Measurements from ENCODE around the gene USF3. TPM values are rescaled to one million over a fixed set of nuclear protein-coding genes. Genes with fewer than 3 reads are reported as not detected.

Gene USF3
- total RNA-seq, 2 donors from 2014 or later, result 15.5 to 17.6 TPM

- TF ChIP-seq CTCF (conservative IDR thresholded peaks at IDR 0.05), result no peak
- no peak for DNase-seq
- no peak overlapping the region for H3K27ac ChIP-seq (ENCODE audit: low read depth, low read length)
- H3K9ac ChIP-seq (ENCODE audit: extremely low read depth, low read length, poor library complexity, severe bottlenecking), result no peak overlapping the region
- H3K4me3 Mint-ChIP-seq, result no peak overlapping the region
- no peak overlapping the region for H3K27ac Mint-ChIP-seq
- WGBS, 2 experiments (ENCODE audit: insufficient coverage in 1 of 2, insufficient read length in 1 of 2), result 94 to 95% methylated on average over 2 to 3 of the region's 3 CpGs
- H3K4me1 ChIP-seq (ENCODE audit: control insufficient read depth, insufficient read depth, low read length), result no peaks in the 10 kb centered on the region
- no peaks in the 10 kb centered on the region for H3K4me1 Mint-ChIP-seq
- H3K9me3 Mint-ChIP-seq, result no peaks in the 10 kb centered on the region
- no peaks in the 10 kb centered on the region for H3K9me3 ChIP-seq (ENCODE audit: control insufficient read depth, low read length)
- H3K36me3 ChIP-seq (ENCODE audit: control insufficient read depth, insufficient read depth, low read length), result peaks cover 17% of the 10 kb centered on the region
- H3K36me3 Mint-ChIP-seq (ENCODE audit: low read depth), result peaks cover 35% of the 10 kb centered on the region
- H3K27me3 ChIP-seq (ENCODE audit: control insufficient read depth, insufficient read depth, low read length, poor library complexity, severe bottlenecking), result no peaks in the 10 kb centered on the region
- H3K4me3 ChIP-seq (ENCODE audit: low read length), result no peak overlapping the region
- H3K27me3 Mint-ChIP-seq (ENCODE audit: insufficient read depth), result no peaks in the 10 kb centered on the region
Observed at GRCh38 chr3:113654851-113655250, 41.6 kb downstream of the USF3 start.

GRCh38 chr3:113654310-113654709 is 42.1 kb downstream of the USF3 start:
- H3K36me3 ChIP-seq (ENCODE audit: control insufficient read depth, insufficient read depth, low read length), result peaks cover 14% of the 10 kb centered on the region
- no peaks in the 10 kb centered on the region for H3K4me1 ChIP-seq (ENCODE audit: control insufficient read depth, insufficient read depth, low read length)
- no peak overlapping the region for H3K27ac ChIP-seq (ENCODE audit: low read depth, low read length)
- 85 to 88% methylated on average over 1 of the region's 1 CpG for WGBS, 2 experiments (ENCODE audit: insufficient coverage in 1 of 2, insufficient read length in 1 of 2)
- H3K9me3 Mint-ChIP-seq, result no peaks in the 10 kb centered on the region
- H3K9ac ChIP-seq (ENCODE audit: extremely low read depth, low read length, poor library complexity, severe bottlenecking), result no peak overlapping the region
- H3K4me1 Mint-ChIP-seq, result no peaks in the 10 kb centered on the region
- no peak overlapping the region for H3K4me3 ChIP-seq (ENCODE audit: low read length)
- no peaks in the 10 kb centered on the region for H3K27me3 ChIP-seq (ENCODE audit: control insufficient read depth, insufficient read depth, low read length, poor library complexity, severe bottlenecking)
- H3K27ac Mint-ChIP-seq, result no peak overlapping the region
- peaks cover 29% of the 10 kb centered on the region for H3K36me3 Mint-ChIP-seq (ENCODE audit: low read depth)
- H3K27me3 Mint-ChIP-seq (ENCODE audit: insufficient read depth), result no peaks in the 10 kb centered on the region
- H3K4me3 Mint-ChIP-seq, result no peak overlapping the region
- DNase-seq, result no peak
- no peak for TF ChIP-seq CTCF (conservative IDR thresholded peaks at IDR 0.05)
- H3K9me3 ChIP-seq (ENCODE audit: control insufficient read depth, low read length), result no peaks in the 10 kb centered on the region

- H3K27ac Mint-ChIP-seq, result no peak overlapping the region
- Histone ChIP-seq H3K27ac (ENCODE audit: low read depth, low read length) (no peak overlapping the region), H3K36me3 (ENCODE audit: control insufficient read depth, insufficient read depth, low read length) (no peaks in the 10 kb centered on the region), H3K4me1 (ENCODE audit: control insufficient read depth, insufficient read depth, low read length) (no peaks in the 10 kb centered on the region), H3K27me3 (ENCODE audit: control insufficient read depth, insufficient read depth, low read length, poor library complexity, severe bottlenecking) (no peaks in the 10 kb centered on the region), H3K9me3 (ENCODE audit: control insufficient read depth, low read length) (peaks cover 12% of the 10 kb centered on the region), H3K4me3 (ENCODE audit: low read length) (no peak overlapping the region), H3K9ac (ENCODE audit: extremely low read depth, low read length, poor library complexity, severe bottlenecking) (no peak overlapping the region)
- 97% methylated on average over 6 of the region's 6 CpGs for WGBS, 2 experiments (ENCODE audit: insufficient coverage in 1 of 2, insufficient read length in 1 of 2)
- peaks cover 21% of the 10 kb centered on the region for H3K9me3 Mint-ChIP-seq
- no peaks in the 10 kb centered on the region for H3K27me3 Mint-ChIP-seq (ENCODE audit: insufficient read depth)
- H3K4me1 Mint-ChIP-seq, result no peaks in the 10 kb centered on the region
- TF ChIP-seq CTCF (conservative IDR thresholded peaks at IDR 0.05), result no peak
- no peak overlapping the region for H3K4me3 Mint-ChIP-seq
- no peaks in the 10 kb centered on the region for H3K36me3 Mint-ChIP-seq (ENCODE audit: low read depth)
- DNase-seq, result no peak
Observed at GRCh38 chr3:113649174-113649845, 47.1 kb downstream of the USF3 start.

Measured in endodermal cell (in vitro differentiated cells).